Activated naive CD8-positive, alpha-beta T cell treated with anti-CD3 and anti-CD28 coated beads, Interleukin-2, amount 10 ng/mL, durations not matched to agents 7 days and 5 days (primary cell): ENCODE measurements around the gene ITGB2. TPM values are rescaled to one million over a fixed set of nuclear protein-coding genes. Genes with fewer than 3 reads are reported as not detected.
A peak's percentile ranks its signal among the peaks of the same experiment; 100 is the strongest.
"Not testable (repeated sequence)": the region's sequence is repeated elsewhere in the genome, so short reads cannot be mapped to it uniquely, and the experiment has no call there.

Experiments used
- ATAC-seq: fragments of 150-1000 bp; cut with Tn5 transposase; one replicate; pipeline ENCODE4 v1.10.0; 2021; ENCODE audit warnings: low read depth, moderate library complexity
- POLR2A ChIA-PET: fragments of 350-600 bp; sonication (Branson Sonifier 250); formaldehyde crosslinking; loops from one replicate; lab custom pipeline; 2021; ENCODE audit warnings: antibody characterized with exemption; lab: Charles Lee
- DNase-seq: peaks from one replicate; pipeline ENCODE4 v3.0.0; 2021
- H3K27ac Mint-ChIP-seq: one replicate; pipeline ENCODE4 v1.8.0; 2022; ENCODE audit warnings: mild to moderate bottlenecking, mixed read lengths
- H3K27me3 Mint-ChIP-seq: one replicate; pipeline ENCODE4 v1.8.0; 2022; ENCODE audit warnings: mild to moderate bottlenecking, moderate library complexity, mixed read lengths
- H3K36me3 Mint-ChIP-seq: one replicate; pipeline ENCODE4 v1.8.0; 2021; ENCODE audit warnings: mild to moderate bottlenecking, mixed read lengths
- H3K4me1 Mint-ChIP-seq: one replicate; pipeline ENCODE4 v1.8.0; 2021; ENCODE audit warnings: mixed read lengths
- H3K4me3 Mint-ChIP-seq: one replicate; pipeline ENCODE4 v1.8.0; 2022; ENCODE audit warnings: mild to moderate bottlenecking, moderate library complexity, mixed read lengths
- H3K9me3 Mint-ChIP-seq: one replicate; pipeline ENCODE4 v1.8.0; 2021; ENCODE audit warnings: mixed read lengths
- total RNA-seq, 2 experiments: library from RNA; stranded (reverse); gene quantifications; one replicate each; pipeline ENCODE4 v1.2.3, GENCODE V29; 2021

Gene ITGB2
- total RNA-seq, 2 experiments from 2014 or later: 416 to 452 TPM

DNA sequence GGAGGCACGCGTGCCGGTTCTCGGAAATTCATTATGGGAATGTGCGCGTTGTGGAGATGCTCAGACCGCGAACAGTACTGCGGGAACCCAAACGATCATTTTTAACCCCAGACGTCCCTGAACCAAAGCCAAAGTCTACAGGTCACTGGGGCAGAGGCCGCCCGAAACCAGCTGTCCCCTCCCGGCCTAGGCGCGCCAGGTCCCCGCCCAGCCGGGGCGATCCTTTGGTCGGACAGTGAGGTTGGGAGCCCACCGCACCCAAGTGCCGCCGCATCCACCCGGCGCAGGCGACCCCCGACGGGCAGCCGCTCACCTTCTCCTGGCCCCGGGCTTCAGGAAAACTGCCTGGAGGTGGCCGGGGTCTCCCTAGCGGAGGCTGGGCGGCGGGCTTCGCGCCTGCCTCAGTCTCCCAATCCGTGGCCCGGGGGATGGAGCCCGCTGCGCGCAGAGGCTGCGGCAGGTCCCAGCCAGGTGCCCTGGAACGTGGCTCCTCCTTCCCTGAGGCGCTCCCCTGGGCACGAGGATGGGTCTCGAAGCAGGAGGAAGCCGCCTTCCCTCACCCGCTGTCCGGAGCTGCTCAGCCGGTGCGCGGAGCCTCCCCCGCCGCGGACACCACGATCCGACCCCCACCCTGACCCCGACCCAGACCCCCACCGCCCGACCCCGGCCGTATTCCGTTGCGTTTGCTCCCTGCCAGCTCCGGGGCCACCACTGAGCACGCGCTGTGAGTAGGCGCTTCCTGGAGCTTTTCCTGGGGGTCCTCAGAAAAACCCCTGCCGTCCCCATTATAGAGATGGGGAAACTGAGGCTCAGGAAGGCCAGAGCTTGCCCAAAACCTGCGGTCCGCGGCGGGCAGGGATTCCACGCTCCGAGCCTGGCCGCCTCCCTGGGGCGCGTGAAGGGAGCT lies 11.1 kb upstream of the ITGB2 start:
- H3K27me3 Mint-ChIP-seq: no peaks in the 10 kb centered on the region
- peaks cover 44% of the 10 kb centered on the region for H3K4me1 Mint-ChIP-seq
- DNase-seq: peak; percentile 55
- no peak for ATAC-seq
- POLR2A ChIA-PET: interaction anchor here (0.9 to 9.1 kb wide), 15 partner anchors 8 to 138 kb away, joined by 3 to 165 read pairs (median 6); partner anchors contain the start of genes ITGB2, SLX9 and UBE2G2
- H3K4me3 Mint-ChIP-seq: peak overlapping the region; percentile 87
- peak overlapping the region; percentile 84 for H3K27ac Mint-ChIP-seq
- no peaks in the 10 kb centered on the region for H3K9me3 Mint-ChIP-seq
- H3K36me3 Mint-ChIP-seq: no peaks in the 10 kb centered on the region

DNA sequence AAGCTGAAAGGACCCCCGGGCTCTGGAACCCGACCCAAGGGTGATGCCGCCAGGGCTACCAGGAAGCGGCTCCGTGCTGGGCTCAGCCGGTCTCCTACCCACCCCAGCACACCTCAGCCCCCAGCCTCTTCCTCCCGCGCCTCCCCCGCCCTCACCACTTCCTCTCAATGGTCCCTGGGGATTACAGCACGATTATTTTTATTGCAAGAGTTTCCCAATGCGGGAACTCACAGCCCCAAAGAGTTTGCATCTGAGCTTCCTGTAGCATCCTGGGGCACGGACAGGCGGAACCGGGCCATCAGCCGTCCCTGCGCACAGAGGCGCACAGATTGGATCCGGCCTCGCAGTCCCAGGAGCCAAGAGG lies 10.4 kb upstream of the ITGB2 start:
- H3K27ac Mint-ChIP-seq: peak overlapping the region; percentile 84
- no peak for ATAC-seq
- POLR2A ChIA-PET: interaction anchor here (1.2 to 9.1 kb wide), 7 partner anchors 9 to 130 kb away, joined by 3 to 165 read pairs (median 22); partner anchors contain the start of genes SLX9 and UBE2G2

DNA sequence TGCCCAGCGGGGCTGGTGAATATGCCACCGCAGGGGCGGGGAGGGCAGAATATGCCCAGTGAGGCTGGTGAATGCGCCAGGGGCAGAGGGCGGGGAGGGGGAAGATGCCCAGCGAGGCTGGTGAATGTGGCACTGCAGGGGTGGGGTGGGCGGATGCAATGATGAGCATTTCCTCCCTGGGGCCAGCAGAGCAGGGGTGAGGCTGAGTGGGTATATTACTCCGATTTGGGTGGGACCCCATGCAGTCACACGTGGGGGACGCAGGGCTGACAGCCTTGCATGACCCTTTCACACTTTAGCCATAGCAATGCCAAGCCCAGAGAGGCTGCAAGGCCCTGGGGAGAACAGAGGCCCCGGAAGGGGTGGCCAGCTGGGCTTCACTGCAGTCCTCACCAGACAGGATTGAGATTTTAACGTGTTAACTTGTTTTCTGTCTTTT lies 9.9 kb upstream of the ITGB2 start:
- no peaks in the 10 kb centered on the region for H3K9me3 Mint-ChIP-seq
- peak overlapping the region; percentile 87 for H3K4me3 Mint-ChIP-seq
- H3K27me3 Mint-ChIP-seq: no peaks in the 10 kb centered on the region
- ATAC-seq (no peak), DNase-seq (peak; percentile 68)
- POLR2A ChIA-PET: interaction anchor here (2.1 to 9.1 kb wide), 7 partner anchors 9 to 129 kb away, joined by 6 to 165 read pairs (median 25); partner anchors contain the start of genes ITGB2, SLX9 and UBE2G2
- H3K4me1 Mint-ChIP-seq: peaks cover 51% of the 10 kb centered on the region
- H3K36me3 Mint-ChIP-seq: no peaks in the 10 kb centered on the region
- peak overlapping the region; percentile 84 for H3K27ac Mint-ChIP-seq

More for the DNA sequence above, 10.4 kb upstream of the ITGB2 start:
- Mint-ChIP-seq H3K4me3 (peak overlapping the region; percentile 87), H3K9me3 (no peaks in the 10 kb centered on the region), H3K36me3 (no peaks in the 10 kb centered on the region), H3K4me1 (peaks cover 49% of the 10 kb centered on the region), H3K27me3 (no peaks in the 10 kb centered on the region)
- DNase-seq: peak; percentile 58

DNA sequence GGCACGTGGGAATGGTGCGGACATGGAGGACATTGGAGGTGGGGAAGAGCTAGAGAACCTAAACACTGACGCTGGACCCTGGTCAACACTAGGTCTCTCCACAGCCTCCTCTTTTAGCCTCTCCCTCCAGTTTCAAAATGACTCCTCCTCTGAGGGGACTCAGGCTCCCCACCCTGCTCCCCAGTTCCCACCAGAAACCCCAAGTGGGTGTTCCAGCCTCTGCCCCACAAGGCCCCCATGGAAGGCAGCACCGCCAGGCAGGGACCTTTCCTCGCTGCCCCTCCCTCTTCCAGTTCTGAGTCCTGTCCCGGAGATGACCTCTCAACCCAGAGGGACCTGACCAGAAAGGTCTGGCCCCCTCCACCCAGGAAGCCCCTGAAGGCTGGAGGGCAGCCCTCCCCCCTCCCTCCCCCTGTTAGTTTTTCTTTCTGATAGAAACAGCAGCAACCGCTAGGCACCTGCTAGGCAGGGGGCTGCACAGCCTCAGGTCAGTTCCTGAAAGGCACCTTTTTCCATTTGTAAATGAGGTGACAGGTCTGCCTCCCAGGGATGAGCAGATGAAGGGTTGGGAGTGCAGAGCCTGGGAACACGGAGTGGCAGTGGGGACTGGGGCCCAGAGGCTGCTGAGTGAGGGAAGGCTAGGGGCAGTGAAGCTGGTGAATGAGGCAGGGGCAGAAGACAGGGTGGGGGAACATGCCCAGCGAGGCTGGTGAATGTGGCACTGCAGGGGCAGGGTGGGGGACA lies 9.3 kb upstream of the ITGB2 start:
- Mint-ChIP-seq H3K36me3 (no peaks in the 10 kb centered on the region), H3K9me3 (no peaks in the 10 kb centered on the region), H3K4me3 (peak overlapping the region; percentile 87), H3K27me3 (no peaks in the 10 kb centered on the region), H3K4me1 (peaks cover 57% of the 10 kb centered on the region), H3K27ac (peak overlapping the region; percentile 84)
- DNase-seq (no peak), ATAC-seq (no peak)
- POLR2A ChIA-PET: interaction anchor here (2.1 to 9.1 kb wide), 5 partner anchors 10 to 129 kb away, joined by 6 to 165 read pairs (median 22); partner anchors contain the start of genes ITGB2, SLX9 and UBE2G2

- POLR2A ChIA-PET: interaction anchor here (3.5 to 9.1 kb wide), 3 partner anchors 11 to 47 kb away, joined by 15 to 165 read pairs (median 39); partner anchors contain the start of gene ITGB2
These were observed 8.6 kb upstream of the ITGB2 start for GRCh38 chr21:44929242-44929798.

DNA sequence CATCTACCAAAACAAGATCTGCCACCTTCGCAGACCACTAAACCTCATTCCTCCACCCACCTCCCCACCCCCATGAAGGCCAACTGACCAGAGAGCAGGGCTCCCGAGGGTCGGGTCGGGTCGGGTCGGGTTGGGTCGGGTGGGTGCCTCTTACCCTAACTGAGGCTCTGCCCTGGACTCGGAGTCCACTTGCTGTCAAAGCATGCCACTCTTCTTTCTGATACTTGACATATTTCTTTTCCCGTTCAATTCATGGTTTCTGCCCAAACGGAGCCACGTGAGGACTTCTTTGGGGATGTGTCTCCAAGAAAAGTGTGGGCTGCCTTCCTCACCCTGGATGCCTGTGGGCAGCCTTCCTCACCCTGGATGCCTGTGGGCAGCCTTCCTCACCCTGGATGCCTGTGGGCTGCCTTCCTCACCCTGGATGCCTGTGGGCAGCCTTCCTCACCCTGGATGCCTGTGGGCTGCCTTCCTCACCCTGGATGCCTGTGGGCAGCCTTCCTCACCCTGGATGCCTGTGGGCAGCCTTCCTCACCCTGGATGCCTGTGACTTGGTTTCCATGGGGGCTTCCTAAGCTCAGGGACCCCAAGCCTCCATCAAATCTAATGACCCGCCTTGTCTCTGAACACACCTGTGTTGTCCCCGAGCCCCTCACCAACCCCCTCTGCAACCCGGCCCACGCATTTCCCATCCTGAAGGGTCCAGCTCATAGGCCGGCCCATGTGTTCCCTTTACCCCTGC lies 8.0 kb upstream of the ITGB2 start:
- Mint-ChIP-seq H3K4me1 (peaks cover 69% of the 10 kb centered on the region), H3K27ac (peak overlapping the region; percentile 91), H3K4me3 (peak overlapping the region; percentile 83)
- POLR2A ChIA-PET: interaction anchor here (0.7 to 9.1 kb wide), 6 partner anchors 10 to 631 kb away, joined by 3 to 165 read pairs (median 23); partner anchors contain the start of genes ITGB2 and PTTG1IP
- not testable (repeated sequence) for ATAC-seq, H3K27me3 Mint-ChIP-seq, H3K36me3 Mint-ChIP-seq, H3K9me3 Mint-ChIP-seq, DNase-seq

More at GRCh38 chr21:44929242-44929798, 8.6 kb upstream of the ITGB2 start:
- peak overlapping the region; percentile 67 for H3K4me3 Mint-ChIP-seq
- no peak for DNase-seq
- H3K9me3 Mint-ChIP-seq: no peaks in the 10 kb centered on the region
- H3K4me1 Mint-ChIP-seq: peaks cover 63% of the 10 kb centered on the region
- ATAC-seq: no peak
- no peaks in the 10 kb centered on the region for H3K36me3 Mint-ChIP-seq
- H3K27me3 Mint-ChIP-seq: no peaks in the 10 kb centered on the region
- H3K27ac Mint-ChIP-seq: peak overlapping the region; percentile 84

GRCh38 chr21:44927587-44928461 lies 7.1 kb upstream of the ITGB2 start:
- peak overlapping the region; percentile 83 for H3K4me3 Mint-ChIP-seq
- peaks cover 7% of the 10 kb centered on the region for H3K36me3 Mint-ChIP-seq
- peak; percentile 77 for ATAC-seq
- H3K4me1 Mint-ChIP-seq: peaks cover 70% of the 10 kb centered on the region
- H3K27me3 Mint-ChIP-seq: no peaks in the 10 kb centered on the region
- H3K9me3 Mint-ChIP-seq: no peaks in the 10 kb centered on the region
- DNase-seq: peak; percentile 73
- POLR2A ChIA-PET: interaction anchor here (0.6 to 9.1 kb wide), 12 partner anchors 9 to 630 kb away, joined by 3 to 165 read pairs (median 6); partner anchors contain the start of genes ITGB2 and PTTG1IP
- H3K27ac Mint-ChIP-seq: peak overlapping the region; percentile 91

GRCh38 chr21:44927259-44927586 lies 6.5 kb upstream of the ITGB2 start:
- H3K9me3 Mint-ChIP-seq: no peaks in the 10 kb centered on the region
- H3K4me1 Mint-ChIP-seq: peaks cover 70% of the 10 kb centered on the region
- ATAC-seq (no peak), DNase-seq (no peak)
- peaks cover 7% of the 10 kb centered on the region for H3K36me3 Mint-ChIP-seq
- H3K27ac Mint-ChIP-seq: peak overlapping the region; percentile 91
- H3K27me3 Mint-ChIP-seq: no peaks in the 10 kb centered on the region
- POLR2A ChIA-PET: interaction anchor here (0.6 to 9.1 kb wide), 10 partner anchors 9 to 54 kb away, joined by 3 to 165 read pairs (median 6); partner anchors contain the start of genes ITGB2 and PTTG1IP
- peak overlapping the region; percentile 83 for H3K4me3 Mint-ChIP-seq

GRCh38 chr21:44926331-44927101 lies 5.8 kb upstream of the ITGB2 start:
- H3K4me3 Mint-ChIP-seq: peak overlapping the region; percentile 83
- peak; percentile 28 for ATAC-seq
- peaks cover 7% of the 10 kb centered on the region for H3K36me3 Mint-ChIP-seq
- H3K9me3 Mint-ChIP-seq: no peaks in the 10 kb centered on the region
- H3K27me3 Mint-ChIP-seq: no peaks in the 10 kb centered on the region
- peaks cover 73% of the 10 kb centered on the region for H3K4me1 Mint-ChIP-seq
- POLR2A ChIA-PET: interaction anchor here (0.6 to 9.1 kb wide), 10 partner anchors 8 to 53 kb away, joined by 3 to 165 read pairs (median 5); partner anchors contain the start of genes ITGB2 and PTTG1IP
- DNase-seq: peak; percentile 68
- H3K27ac Mint-ChIP-seq: peak overlapping the region; percentile 91

DNA sequence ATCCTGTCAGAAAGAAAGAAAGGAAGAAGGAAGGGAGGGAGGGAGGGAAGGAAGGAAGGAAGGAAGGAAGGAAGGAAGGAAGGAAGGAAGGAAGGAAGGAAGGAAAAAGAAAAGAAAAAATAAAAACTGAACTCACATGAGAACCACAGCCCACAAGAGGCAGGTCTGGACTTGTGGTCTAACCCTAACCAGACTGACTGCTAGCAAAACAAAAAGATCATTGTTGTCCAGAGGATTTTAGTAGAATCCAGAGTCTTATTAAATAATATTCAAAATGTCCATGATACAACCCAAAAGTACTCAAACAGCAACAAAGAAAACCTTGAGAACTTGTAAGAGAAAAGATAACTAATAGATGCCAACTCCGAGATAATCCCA lies 4.7 kb upstream of the ITGB2 start:
- Mint-ChIP-seq H3K4me1 (peaks cover 70% of the 10 kb centered on the region), H3K4me3 (peak overlapping the region; percentile 77), H3K36me3 (peaks cover 12% of the 10 kb centered on the region), H3K27ac (peak overlapping the region; percentile 90), H3K27me3 (no peaks in the 10 kb centered on the region), H3K9me3 (no peaks in the 10 kb centered on the region)
- DNase-seq: no peak
- POLR2A ChIA-PET: interaction anchor here (3.5 to 9.1 kb wide), 2 partner anchors 13 to 52 kb away, joined by 31 to 165 read pairs; partner anchors contain the start of gene PTTG1IP
- no peak for ATAC-seq
